Immature natural killer cell (primary cell): Measurements from ENCODE around the gene SH3D19. TPM values are rescaled to one million over a fixed set of nuclear protein-coding genes. Genes with fewer than 3 reads are reported as not detected.

ENCODE experiments used
- DNase-seq, 3 donors: peaks; one replicate each; pipeline ENCODE4 v3.0.0; 2022; ENCODE audit warnings: mixed read lengths in 1 of 3
- H3K27ac Mint-ChIP-seq, 6 donors: one replicate each; pipeline ENCODE4 v1.8.0; 2020; ENCODE audit warnings: mixed read lengths in 6 of 6, mild to moderate bottlenecking in 5 of 6, inconsistent platforms in 4 of 6, moderate library complexity in 3 of 6
- H3K27me3 Mint-ChIP-seq, 3 donors: one replicate each; pipeline ENCODE4 v1.8.0; 2020 to 2021; ENCODE audit warnings: low read depth in 3 of 3, mild to moderate bottlenecking in 3 of 3, mixed read lengths in 3 of 3, moderate library complexity in 3 of 3, inconsistent platforms in 1 of 3
- H3K36me3 Mint-ChIP-seq, 3 donors: one replicate each; pipeline ENCODE4 v1.8.0; 2020; ENCODE audit warnings: mixed read lengths in 3 of 3, inconsistent platforms in 2 of 3, mild to moderate bottlenecking in 2 of 3
- H3K4me1 Mint-ChIP-seq, 2 donors: one replicate each; pipeline ENCODE4 v1.8.0; 2020; ENCODE audit warnings: inconsistent platforms in 2 of 2, mild to moderate bottlenecking in 2 of 2, mixed read lengths in 2 of 2, moderate library complexity in 1 of 2
- H3K4me3 Mint-ChIP-seq, 5 donors: one replicate each; pipeline ENCODE4 v1.8.0; 2020; ENCODE audit warnings: mild to moderate bottlenecking in 5 of 5, mixed read lengths in 5 of 5, inconsistent platforms in 3 of 5, moderate library complexity in 3 of 5
- H3K9me3 Mint-ChIP-seq, 6 donors: one replicate each; pipeline ENCODE4 v1.8.0; 2020; ENCODE audit warnings: mild to moderate bottlenecking in 6 of 6, mixed read lengths in 6 of 6, inconsistent platforms in 4 of 6, moderate library complexity in 3 of 6
- polyA plus RNA-seq, 3 donors: library from polyadenylated mRNA; unstranded; fragments of 300-500 nt; fragmentation: Illumina TruSeq; gene quantifications; one replicate each; pipeline ENCODE4 v1.2.3, GENCODE V29; 2021

SH3D19 gene
- polyA plus RNA-seq, 3 donors from 2014 or later = 0.72 to 1.3 TPM; not detected in 1

- H3K27me3 Mint-ChIP-seq = peaks cover 0 to 5% (median 2%) of the 10 kb centered on the region in 3 donors
- H3K4me1 Mint-ChIP-seq = no peaks in the 10 kb centered on the region
- DNase-seq = no peak
- peaks cover 0 to 2% (median 0%) of the 10 kb centered on the region in 6 donors for H3K9me3 Mint-ChIP-seq
- H3K27ac Mint-ChIP-seq = no peak overlapping the region
- H3K36me3 Mint-ChIP-seq = no peaks in the 10 kb centered on the region
- H3K4me3 Mint-ChIP-seq = no peak overlapping the region
Measured at GRCh38 chr4:151227172-151227571, 98.2 kb downstream of the SH3D19 start.

DNA sequence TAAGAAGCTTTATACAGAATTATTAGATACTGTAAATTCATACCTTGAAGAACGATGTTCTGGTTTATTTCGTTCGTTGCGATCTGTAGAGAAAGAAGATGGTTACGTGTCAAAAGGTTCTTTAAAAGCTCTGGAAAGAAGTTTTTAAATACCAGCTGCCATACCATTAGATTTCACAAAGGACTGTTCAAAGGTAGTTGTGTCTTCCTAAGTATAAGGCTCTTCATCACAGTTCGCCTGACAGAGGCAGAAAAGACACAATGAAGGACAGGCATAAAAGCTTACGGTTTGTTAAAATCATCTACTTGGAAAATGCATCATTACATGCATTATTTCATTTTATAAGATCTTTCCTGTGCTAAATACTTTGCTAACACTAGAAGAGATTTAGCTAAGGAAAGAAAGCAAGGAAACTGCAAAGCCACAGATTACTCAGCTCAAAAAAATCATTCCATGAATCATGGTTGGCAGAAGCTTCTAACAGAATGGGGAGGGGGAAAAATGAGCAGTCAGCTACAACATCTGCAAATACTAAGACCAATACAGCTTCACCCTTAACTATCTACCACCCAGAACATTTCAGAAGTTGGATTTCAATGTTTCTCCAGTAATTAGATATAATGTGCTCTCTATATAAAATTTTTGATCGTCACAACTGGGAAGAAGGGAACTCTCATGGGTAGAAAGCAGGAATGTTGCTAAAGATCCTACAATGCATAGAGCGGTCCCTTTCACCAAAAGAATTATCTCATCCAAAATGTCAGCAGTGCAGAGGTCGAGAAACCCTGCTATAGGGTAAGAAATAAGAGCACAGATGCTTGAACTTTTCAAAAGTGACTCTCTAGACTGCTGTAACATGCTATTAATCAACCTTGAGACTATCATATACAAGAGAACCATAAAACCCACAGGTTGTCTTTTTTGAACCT is 99.1 kb downstream of the SH3D19 start:
- H3K27me3 Mint-ChIP-seq = peaks cover 0 to 5% (median 0%) of the 10 kb centered on the region in 3 donors
- H3K4me1 Mint-ChIP-seq = no peaks in the 10 kb centered on the region
- DNase-seq = no peak
- H3K36me3 Mint-ChIP-seq = no peaks in the 10 kb centered on the region
- H3K9me3 Mint-ChIP-seq = peaks cover 0 to 5% (median 0%) of the 10 kb centered on the region in 6 donors
- no peak overlapping the region for H3K4me3 Mint-ChIP-seq
- H3K27ac Mint-ChIP-seq = no peak overlapping the region

GRCh38 chr4:151223465-151223864 is 101.9 kb downstream of the SH3D19 start:
- Mint-ChIP-seq H3K27ac (no peak overlapping the region), H3K27me3 (peaks cover 0 to 12% (median 1%) of the 10 kb centered on the region in 3 donors)

GRCh38 chr4:151219948-151220347 is 105.5 kb downstream of the SH3D19 start:
- H3K9me3 Mint-ChIP-seq = peaks cover 0 to 6% (median 0%) of the 10 kb centered on the region in 6 donors
- H3K36me3 Mint-ChIP-seq = no peaks in the 10 kb centered on the region
- no peaks in the 10 kb centered on the region for H3K4me1 Mint-ChIP-seq
- no peak overlapping the region for H3K4me3 Mint-ChIP-seq
- no peak overlapping the region for H3K27ac Mint-ChIP-seq
- DNase-seq = no peak
- peaks cover 0 to 12% (median 1%) of the 10 kb centered on the region in 3 donors for H3K27me3 Mint-ChIP-seq

More at GRCh38 chr4:151223465-151223864, 101.9 kb downstream of the SH3D19 start:
- H3K4me3 Mint-ChIP-seq = no peak overlapping the region
- H3K9me3 Mint-ChIP-seq = peaks cover 0 to 5% (median 0%) of the 10 kb centered on the region in 6 donors
- no peaks in the 10 kb centered on the region for H3K36me3 Mint-ChIP-seq
- no peak for DNase-seq
- no peaks in the 10 kb centered on the region for H3K4me1 Mint-ChIP-seq

- Mint-ChIP-seq H3K27me3 (peaks cover 0 to 12% (median 1%) of the 10 kb centered on the region in 3 donors), H3K4me3 (no peak overlapping the region), H3K9me3 (peaks cover 0 to 6% (median 0%) of the 10 kb centered on the region in 6 donors), H3K4me1 (no peaks in the 10 kb centered on the region), H3K36me3 (no peaks in the 10 kb centered on the region), H3K27ac (no peak overlapping the region)
- DNase-seq = no peak
Measured at GRCh38 chr4:151219091-151219490, 106.3 kb downstream of the SH3D19 start.

DNA sequence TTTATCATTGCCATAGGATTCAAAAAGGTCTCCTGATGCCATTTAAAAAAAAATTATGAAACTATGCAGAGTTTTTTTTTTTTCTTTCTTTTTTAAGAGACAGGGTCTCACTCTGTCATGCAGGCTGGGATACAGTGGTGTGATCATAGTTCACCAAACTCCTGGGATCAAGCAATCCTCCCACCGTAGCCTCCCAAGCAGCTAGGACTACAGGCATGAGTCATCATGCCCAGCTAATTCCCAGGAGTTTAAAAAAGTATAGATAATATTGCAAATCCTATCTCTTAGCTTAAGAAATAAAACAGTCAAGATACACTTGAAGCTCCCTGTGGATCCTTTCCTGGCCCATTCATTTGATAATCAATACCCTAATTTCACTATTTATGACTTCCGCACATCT is 107.1 kb downstream of the SH3D19 start:
- H3K4me1 Mint-ChIP-seq = no peaks in the 10 kb centered on the region
- no peak for DNase-seq
- H3K27me3 Mint-ChIP-seq = peaks cover 0 to 12% (median 1%) of the 10 kb centered on the region in 3 donors
- no peak overlapping the region for H3K4me3 Mint-ChIP-seq
- H3K36me3 Mint-ChIP-seq = no peaks in the 10 kb centered on the region
- H3K27ac Mint-ChIP-seq = no peak overlapping the region
- peaks cover 0 to 6% (median 0%) of the 10 kb centered on the region in 6 donors for H3K9me3 Mint-ChIP-seq

- no peaks in the 10 kb centered on the region for H3K4me1 Mint-ChIP-seq
- H3K27me3 Mint-ChIP-seq = peaks cover 0 to 8% (median 1%) of the 10 kb centered on the region in 3 donors
- peaks cover 0 to 4% (median 0%) of the 10 kb centered on the region in 6 donors for H3K9me3 Mint-ChIP-seq
- H3K4me3 Mint-ChIP-seq = no peak overlapping the region
- DNase-seq = no peak
- H3K27ac Mint-ChIP-seq = no peak overlapping the region
- no peaks in the 10 kb centered on the region for H3K36me3 Mint-ChIP-seq
Measured at GRCh38 chr4:151217326-151217725, 108.1 kb downstream of the SH3D19 start.

DNA sequence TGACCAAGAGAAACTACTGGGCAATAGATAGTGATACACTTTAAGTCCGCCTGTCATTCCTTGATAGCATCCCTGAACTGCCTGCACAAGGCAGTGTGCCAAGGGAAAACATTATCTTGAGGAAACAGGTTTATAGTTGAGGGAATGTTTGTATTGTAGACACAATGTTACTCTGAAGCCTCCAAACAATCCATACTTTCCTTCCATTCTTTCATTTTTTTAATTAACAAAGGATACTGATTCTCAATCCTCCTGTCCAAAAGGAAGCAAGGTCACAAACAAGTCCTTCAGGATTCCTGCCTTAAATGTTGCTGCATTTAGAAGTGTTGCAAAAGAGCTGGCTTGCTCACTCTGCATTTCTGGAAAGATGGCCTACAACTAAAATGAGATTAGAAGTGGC is 110.1 kb downstream of the SH3D19 start:
- Mint-ChIP-seq H3K27ac (no peak overlapping the region), H3K9me3 (peaks cover 0 to 2% (median 0%) of the 10 kb centered on the region in 6 donors), H3K4me3 (no peak overlapping the region)

GRCh38 chr4:151207868-151208267 is 117.5 kb downstream of the SH3D19 start:
- H3K27me3 Mint-ChIP-seq = no peaks in the 10 kb centered on the region
- H3K4me1 Mint-ChIP-seq = no peaks in the 10 kb centered on the region
- DNase-seq = no peak
- no peaks in the 10 kb centered on the region for H3K36me3 Mint-ChIP-seq
- no peak overlapping the region for H3K27ac Mint-ChIP-seq
- H3K9me3 Mint-ChIP-seq = no peaks in the 10 kb centered on the region
- no peak overlapping the region for H3K4me3 Mint-ChIP-seq

More for the DNA sequence above, 110.1 kb downstream of the SH3D19 start:
- no peak for DNase-seq
- Mint-ChIP-seq H3K4me1 (no peaks in the 10 kb centered on the region), H3K27me3 (peaks cover 0 to 5% (median 1%) of the 10 kb centered on the region in 3 donors), H3K36me3 (no peaks in the 10 kb centered on the region)

DNA sequence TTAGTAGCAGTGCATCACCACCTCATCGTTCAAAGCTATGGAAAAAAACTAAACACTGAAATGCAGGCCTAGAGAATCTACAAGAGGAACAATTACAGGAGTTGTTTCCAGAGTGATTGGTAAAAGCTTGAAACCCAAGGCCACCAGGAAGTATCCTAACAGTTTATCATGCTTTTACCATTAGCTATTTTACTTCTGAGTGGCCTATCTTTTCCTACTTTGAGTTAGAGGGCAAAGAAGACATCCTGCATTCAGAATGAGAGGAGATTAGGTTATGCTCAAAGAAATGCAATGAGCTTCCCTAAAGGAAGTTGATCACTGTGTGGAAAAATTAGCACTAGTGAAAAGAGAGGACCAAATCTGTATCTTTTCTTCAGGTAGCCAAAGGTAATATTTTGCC is 118.2 kb downstream of the SH3D19 start:
- peaks cover 0 to 2% (median 0%) of the 10 kb centered on the region in 3 donors for H3K27me3 Mint-ChIP-seq
- H3K4me3 Mint-ChIP-seq = no peak overlapping the region
- H3K4me1 Mint-ChIP-seq = no peaks in the 10 kb centered on the region
- no peak for DNase-seq
- no peak overlapping the region for H3K27ac Mint-ChIP-seq
- no peaks in the 10 kb centered on the region for H3K36me3 Mint-ChIP-seq
- H3K9me3 Mint-ChIP-seq = no peaks in the 10 kb centered on the region

DNA sequence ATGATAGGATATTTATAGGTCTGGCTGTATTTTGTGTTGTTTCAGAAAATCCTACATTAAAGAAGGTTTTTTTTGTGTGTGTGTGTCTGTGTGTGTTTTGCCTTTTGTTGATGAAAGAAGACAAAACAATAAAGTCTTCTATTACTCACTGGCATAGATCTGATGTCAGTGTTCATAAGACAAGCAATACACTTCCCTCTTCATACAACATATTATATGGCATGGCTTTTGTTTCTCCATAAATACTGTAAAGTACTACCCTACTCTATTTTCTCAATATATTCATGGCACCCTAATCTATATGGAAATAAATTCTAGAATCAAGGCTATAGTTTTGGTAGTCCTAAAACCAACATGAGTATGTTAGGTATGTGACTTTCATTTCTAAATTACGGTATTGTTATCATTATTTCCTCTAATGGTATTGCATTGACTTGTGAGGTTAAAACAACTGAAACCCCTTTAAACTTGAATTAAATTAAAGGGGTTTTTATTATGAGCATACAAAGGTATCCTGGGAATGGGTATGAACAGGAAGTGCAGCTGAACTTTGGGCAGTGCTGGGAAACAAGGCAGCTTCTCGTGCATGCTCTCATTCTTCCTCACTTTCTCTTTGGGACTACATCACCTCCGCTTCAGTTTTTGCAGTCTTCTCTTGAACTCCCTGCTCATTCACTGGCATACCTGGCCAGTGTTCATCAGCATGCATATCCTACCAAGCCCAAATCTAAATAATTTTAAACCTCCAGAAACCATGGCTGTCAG is 119.0 kb downstream of the SH3D19 start:
- Mint-ChIP-seq H3K4me1 (no peaks in the 10 kb centered on the region), H3K4me3 (no peak overlapping the region), H3K36me3 (no peaks in the 10 kb centered on the region), H3K9me3 (no peaks in the 10 kb centered on the region), H3K27me3 (peaks cover 0 to 2% (median 0%) of the 10 kb centered on the region in 3 donors), H3K27ac (no peak overlapping the region)
- DNase-seq = no peak

DNA sequence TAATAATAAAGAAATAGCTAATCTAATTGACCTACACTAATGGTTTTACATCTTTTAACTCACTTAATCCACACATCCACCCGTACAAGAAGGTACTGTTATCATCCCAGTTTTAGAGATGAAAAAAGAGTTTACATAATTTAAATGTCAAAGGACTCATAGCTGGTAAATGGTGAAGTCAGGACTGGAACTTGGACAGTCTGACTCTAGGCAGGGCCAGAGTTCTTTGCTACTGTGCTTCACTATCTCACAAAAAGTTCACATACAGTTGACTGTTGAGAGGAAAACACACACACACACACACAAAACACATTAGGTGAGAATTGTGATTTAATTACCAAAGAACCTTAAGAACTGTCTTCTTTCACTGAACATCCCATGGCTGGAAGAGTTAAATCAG is 119.7 kb downstream of the SH3D19 start:
- peaks cover 0 to 2% (median 0%) of the 10 kb centered on the region in 3 donors for H3K27me3 Mint-ChIP-seq
- H3K9me3 Mint-ChIP-seq = no peaks in the 10 kb centered on the region
- H3K36me3 Mint-ChIP-seq = no peaks in the 10 kb centered on the region
- no peaks in the 10 kb centered on the region for H3K4me1 Mint-ChIP-seq
- DNase-seq = no peak
- H3K27ac Mint-ChIP-seq = no peak overlapping the region
- H3K4me3 Mint-ChIP-seq = no peak overlapping the region

- Mint-ChIP-seq H3K4me1 (no peaks in the 10 kb centered on the region), H3K27me3 (peaks cover 0 to 2% (median 0%) of the 10 kb centered on the region in 3 donors), H3K27ac (no peak overlapping the region), H3K4me3 (no peak overlapping the region), H3K9me3 (no peaks in the 10 kb centered on the region), H3K36me3 (no peaks in the 10 kb centered on the region)
- DNase-seq = no peak
Measured at GRCh38 chr4:151204925-151205524, 120.4 kb downstream of the SH3D19 start.
